Stimulated activated CD4-positive, alpha-beta T cell treated with anti-CD3 and anti-CD28 coated beads, Interleukin-4, amount 100 ng/mL, for 1 hour (primary cell): ENCODE results near the gene ACER3.

ENCODE experiments used
- DNase-seq: peaks from one replicate; pipeline ENCODE4 v3.0.0-alpha.2; 2020

Gene ACER3

GRCh38 chr11:77066229-77067042, 205.7 kb downstream of the ACER3 start, which contains the start of gene CAPN5:
CAPN5 (plus strand) TSS chr11:77066971; CDS start chr11:77084887, 17,916 bp downstream.
- peak; percentile 91 for DNase-seq

GRCh38 chr11:77067861-77068443, 207.2 kb downstream of the ACER3 start:
- DNase-seq, result no peak

GRCh38 chr11:77068457-77069335, 208.0 kb downstream of the ACER3 start:
- DNase-seq, result no peak

DNA sequence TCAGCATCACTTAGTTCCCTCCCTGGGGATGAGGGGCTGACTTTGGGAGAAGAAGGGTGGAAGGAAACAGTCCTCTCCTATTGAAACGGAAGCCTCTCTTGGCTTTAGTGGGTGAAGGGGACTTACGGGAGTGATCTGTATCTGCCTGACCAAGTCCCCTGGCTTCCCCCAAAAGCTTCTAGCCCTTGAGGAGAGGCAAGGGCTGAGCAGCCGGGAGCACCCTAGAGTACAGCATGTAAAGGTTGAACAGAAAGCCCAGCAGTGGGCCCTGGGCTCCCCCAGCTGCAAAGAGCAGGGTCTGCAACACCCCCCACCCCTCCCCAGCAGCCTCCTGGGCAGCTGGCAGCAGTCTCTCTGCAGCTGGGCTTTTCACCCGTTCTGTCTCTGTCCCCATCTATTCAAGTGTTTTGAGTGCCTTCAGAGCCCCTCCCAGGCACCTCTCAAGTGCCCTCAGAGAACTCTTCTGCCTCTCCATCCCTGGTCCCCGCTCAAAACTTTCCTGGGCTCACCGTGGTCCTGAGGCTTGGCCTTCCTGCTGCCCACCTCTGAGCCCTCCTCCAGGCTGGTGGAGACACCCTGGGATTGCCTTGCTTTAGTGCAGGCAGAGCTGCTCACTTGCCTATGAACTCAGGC, 208.7 kb downstream of the ACER3 start:
- DNase-seq, result no peak

- DNase-seq, result no peak
Observed at GRCh38 chr11:77069969-77070582, 209.4 kb downstream of the ACER3 start.

DNA sequence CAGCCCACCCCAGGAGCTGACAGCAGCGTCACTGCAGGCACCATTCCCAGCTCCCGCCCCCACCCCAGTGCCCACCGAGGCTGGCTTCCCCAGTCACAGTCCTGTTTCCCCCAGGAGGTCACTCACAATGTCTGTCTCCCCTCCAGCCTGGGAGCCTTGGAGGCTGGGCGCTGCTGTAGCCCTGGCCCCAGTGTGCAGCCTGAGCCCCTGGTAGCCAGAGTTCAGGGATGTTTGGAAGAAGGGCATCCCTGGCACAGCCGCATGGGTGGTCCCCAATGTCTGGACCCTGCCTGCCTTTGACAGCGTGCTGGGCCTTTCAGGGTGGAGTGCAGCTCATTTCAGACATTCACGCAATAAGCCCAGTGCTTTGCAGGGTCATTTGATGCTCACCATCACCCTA, 210.4 kb downstream of the ACER3 start:
- DNase-seq, result no peak

DNA sequence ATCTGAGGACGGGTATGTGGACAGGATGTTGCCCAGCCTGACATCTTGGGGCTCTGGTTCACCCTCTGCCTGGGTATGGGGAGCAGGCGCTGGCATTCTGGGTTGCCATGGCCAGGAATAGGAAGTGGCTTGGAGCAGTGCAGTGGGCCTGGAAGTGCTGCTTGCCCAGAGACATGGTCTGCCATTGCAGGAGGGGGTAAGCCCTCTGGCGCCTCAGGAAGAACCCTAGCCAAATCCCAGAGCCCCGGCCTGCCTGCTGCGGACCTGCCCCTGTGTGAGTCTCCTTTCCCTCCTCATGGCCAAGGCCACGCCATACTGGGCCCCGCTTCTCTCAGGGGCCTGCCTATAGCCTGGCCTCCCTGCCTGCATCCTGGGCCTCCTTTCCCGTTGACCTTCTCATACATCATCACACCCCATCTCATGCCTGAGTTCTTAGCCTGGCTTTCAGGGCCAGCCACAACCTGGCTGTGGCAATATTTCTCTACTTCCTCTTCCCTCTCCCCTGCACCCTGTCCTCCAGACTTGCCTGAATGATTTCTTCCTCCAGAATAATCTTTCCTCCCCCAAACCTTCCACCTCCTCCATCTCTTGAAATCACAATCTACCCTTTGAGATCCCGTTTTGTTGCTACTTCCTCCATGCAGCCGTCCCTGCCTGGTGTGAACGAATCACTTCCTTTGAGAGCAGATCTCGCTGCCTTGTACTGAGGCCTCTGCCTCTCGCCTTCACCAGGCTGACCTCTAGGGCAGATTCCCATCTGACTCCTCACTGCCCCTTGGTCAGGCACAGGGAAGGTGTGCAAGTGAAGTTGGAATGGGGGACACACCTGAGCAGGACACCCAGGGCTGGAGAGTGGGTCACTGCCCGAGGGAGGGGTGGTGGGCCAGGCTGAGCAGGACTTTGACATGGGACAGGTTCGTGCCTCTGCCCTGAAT, 211.2 kb downstream of the ACER3 start:
- DNase-seq, result no peak

DNA sequence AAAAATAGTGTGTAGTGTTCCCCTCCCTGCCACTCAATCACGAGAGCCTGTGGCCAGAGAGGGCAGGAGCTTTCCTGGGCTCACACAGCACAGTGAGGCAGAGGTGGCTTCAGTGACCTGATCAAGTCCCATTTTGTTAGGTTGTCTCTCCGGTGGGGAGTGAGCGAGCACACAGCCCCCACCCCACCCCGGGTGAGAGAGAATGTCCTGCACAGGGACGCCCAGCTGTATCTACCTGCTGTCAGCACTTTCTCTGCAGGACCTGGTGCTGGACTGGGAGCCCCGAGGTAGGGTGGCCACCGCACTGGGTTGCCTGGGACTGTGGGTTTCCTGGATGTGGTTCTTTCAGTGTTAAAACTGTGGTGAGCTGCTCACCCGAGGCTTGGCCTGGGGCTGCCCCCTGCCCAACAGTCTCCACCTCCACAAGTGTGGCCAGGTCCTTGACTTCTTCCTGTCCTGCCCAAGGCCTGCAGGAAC, 212.2 kb downstream of the ACER3 start:
- DNase-seq, result no peak

- DNase-seq, result no peak
Observed at GRCh38 chr11:77073328-77074001, 212.7 kb downstream of the ACER3 start.

GRCh38 chr11:77074205-77074604, 213.5 kb downstream of the ACER3 start:
- DNase-seq, result no peak

DNA sequence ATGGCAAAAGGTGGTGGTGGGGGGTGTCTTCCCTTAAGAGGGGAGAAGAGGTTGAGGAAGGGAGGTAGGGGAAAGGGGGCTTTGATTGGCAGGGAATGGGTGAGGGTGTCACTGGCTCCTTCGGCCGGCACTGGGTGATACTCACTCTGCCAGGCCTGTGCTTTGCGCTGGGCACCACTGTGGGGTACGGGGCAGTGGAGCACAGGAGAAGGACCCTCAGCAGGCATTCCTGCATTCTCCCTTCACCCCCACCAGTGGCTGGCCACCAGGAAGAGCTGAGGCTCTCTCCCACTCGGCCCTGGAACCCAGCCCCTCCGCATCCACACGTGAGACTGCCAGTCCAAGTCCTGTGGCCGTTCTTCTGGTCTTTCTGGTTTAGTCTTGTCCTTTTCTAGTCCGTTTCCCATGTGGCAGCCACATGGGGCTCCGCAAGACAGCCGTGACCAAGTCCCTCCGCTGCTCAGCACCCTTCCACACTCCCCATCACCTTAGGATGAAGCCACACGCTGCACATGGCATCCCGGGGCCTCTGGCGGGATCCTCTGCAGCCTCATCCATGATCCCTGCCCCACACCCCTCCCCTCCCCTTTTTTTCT, 214.0 kb downstream of the ACER3 start:
- DNase-seq, result no peak

DNA sequence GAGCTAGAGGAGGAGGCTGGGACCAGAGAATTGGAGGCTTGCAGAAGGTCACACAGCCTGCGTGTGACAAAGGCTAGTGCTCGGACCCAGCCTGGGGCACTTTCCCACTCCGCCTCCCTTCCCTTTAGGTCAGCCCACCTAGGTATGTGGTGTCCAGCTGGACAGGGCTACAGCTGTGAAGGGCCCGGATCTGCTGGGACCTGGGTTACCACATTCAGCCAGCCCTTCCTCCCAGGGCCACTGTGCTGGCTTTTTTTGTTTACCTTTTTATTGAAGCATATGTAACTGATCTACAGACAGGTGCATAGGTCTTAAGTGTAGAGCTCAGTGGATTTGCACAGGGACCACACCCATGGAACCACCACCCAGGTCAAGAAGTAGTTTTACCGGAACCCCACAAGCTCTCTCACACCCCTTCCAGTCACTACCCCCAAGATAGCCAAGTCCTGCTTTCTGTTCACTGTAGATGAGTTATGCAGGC, 214.7 kb downstream of the ACER3 start:
- no peak for DNase-seq
